Activated CD8-positive, alpha-beta memory T cell treated with anti-CD3 and anti-CD28 coated beads for 24 hours (primary cell): ENCODE data around the gene SRCAP.

Experiments
- DNase-seq: peaks from one replicate; pipeline ENCODE4 v3.0.0-alpha.2; 2020

The SRCAP gene

GRCh38 chr16:30778549-30779244, 79.7 kb downstream of the SRCAP start:
- no peak for DNase-seq

- DNase-seq = no peak
Measured at GRCh38 chr16:30779596-30779995, 80.6 kb downstream of the SRCAP start.

GRCh38 chr16:30780021-30780420, 81.0 kb downstream of the SRCAP start:
- no peak for DNase-seq

- no peak for DNase-seq
Measured at GRCh38 chr16:30780549-30780948, 81.6 kb downstream of the SRCAP start.

GRCh38 chr16:30782486-30783279, 83.7 kb downstream of the SRCAP start:
- no peak for DNase-seq

- DNase-seq = no peak
Measured at GRCh38 chr16:30783280-30784109, 84.5 kb downstream of the SRCAP start.

- DNase-seq = no peak
Measured at GRCh38 chr16:30784215-30784614, 85.2 kb downstream of the SRCAP start.

GRCh38 chr16:30785126-30786106, 86.4 kb downstream of the SRCAP start:
- DNase-seq = no peak

GRCh38 chr16:30786115-30786935, 87.4 kb downstream of the SRCAP start:
- no peak for DNase-seq

- DNase-seq = peak; percentile 82
Measured at GRCh38 chr16:30786936-30787612, 88.1 kb downstream of the SRCAP start, which contains the start of gene ZNF629. Gene ZNF629, minus strand, starts transcription at chr16:30787205. Its CDS starts 2,723 bp downstream, at chr16:30784482.

- no peak for DNase-seq
Measured at GRCh38 chr16:30787613-30788378, 88.8 kb downstream of the SRCAP start.
